KMS-11 (cell line): ENCODE measurements around the gene PARVA.

ENCODE experiments used
- H2AFZ ChIP-seq: fragments of 200-600 bp; sonication (generic); 2 replicates; pipeline ENCODE4 v1.6.1; 2016; ENCODE audit warnings: antibody characterized with exemption, mixed run types, low read depth
- H3K27ac ChIP-seq: fragments of 200-600 bp; sonication (generic); 2 replicates; pipeline ENCODE4 v1.6.1; 2016; ENCODE audit warnings: mild to moderate bottlenecking, mixed run types
- H3K27me3 ChIP-seq: fragments of 200-600 bp; sonication (generic); 2 replicates; pipeline ENCODE4 v1.6.1; 2017; ENCODE audit warnings: mild to moderate bottlenecking, low read depth, mixed run types, moderate library complexity; ENCODE audit not compliant: insufficient read depth
- H3K36me3 ChIP-seq: fragments of 200-600 bp; sonication (generic); 2 replicates; pipeline ENCODE4 v1.6.1; 2017; ENCODE audit warnings: mild to moderate bottlenecking, mixed run types; ENCODE audit not compliant: insufficient read depth
- H3K4me1 ChIP-seq: fragments of 200-600 bp; sonication (generic); 2 replicates; pipeline ENCODE4 v1.6.1; 2016; ENCODE audit warnings: mild to moderate bottlenecking, low read depth, mixed run types; ENCODE audit not compliant: poor library complexity, severe bottlenecking
- H3K4me2 ChIP-seq: fragments of 200-600 bp; sonication (generic); 2 replicates; pipeline ENCODE4 v1.7.0; 2016; ENCODE audit warnings: mild to moderate bottlenecking, mixed run types
- H3K4me3 ChIP-seq: fragments of 200-600 bp; sonication (generic); IDR thresholded peaks from 2 replicates; pipeline ENCODE4 v1.6.1; 2017; ENCODE audit warnings: low read depth, low read length, mixed read lengths; ENCODE audit not compliant: insufficient read depth
- H3K79me2 ChIP-seq: fragments of 200-600 bp; sonication (generic); 2 replicates; pipeline ENCODE4 v1.6.1; 2016; ENCODE audit warnings: low read depth, mixed run types; ENCODE audit not compliant: insufficient read depth
- H3K9ac ChIP-seq: fragments of 200-600 bp; sonication (generic); 2 replicates; pipeline ENCODE4 v1.6.1; 2016; ENCODE audit warnings: mild to moderate bottlenecking, mixed run types
- H4K20me1 ChIP-seq: fragments of 200-600 bp; sonication (generic); 2 replicates; pipeline ENCODE4 v1.6.1; 2016; ENCODE audit warnings: mild to moderate bottlenecking, mixed run types; ENCODE audit not compliant: insufficient read depth
- TF ChIP-seq, protein P1 (sequence below): fragments of 200-600 bp; sonication (generic); conservative IDR thresholded peaks from 2 replicates; pipeline ENCODE4 v1.6.1; 2017; ENCODE audit warnings: low read depth, mild to moderate bottlenecking, antibody characterized with exemption, low read length, moderate library complexity, mixed read lengths

Gene PARVA

GRCh38 chr11:12464303-12464702 lies 86.9 kb downstream of the PARVA start:
- Histone ChIP-seq H3K27me3 (no peaks in the 10 kb centered on the region), H3K27ac (no peak overlapping the region), H2AFZ (no peak overlapping the region), H3K4me1 (no peaks in the 10 kb centered on the region), H3K36me3 (no peaks in the 10 kb centered on the region), H4K20me1 (no peaks in the 10 kb centered on the region), H3K4me2 (no peak overlapping the region), H3K9ac (no peak overlapping the region), H3K4me3 (no peak overlapping the region), H3K79me2 (no peaks in the 10 kb centered on the region)
- TF ChIP-seq, protein P1, sequence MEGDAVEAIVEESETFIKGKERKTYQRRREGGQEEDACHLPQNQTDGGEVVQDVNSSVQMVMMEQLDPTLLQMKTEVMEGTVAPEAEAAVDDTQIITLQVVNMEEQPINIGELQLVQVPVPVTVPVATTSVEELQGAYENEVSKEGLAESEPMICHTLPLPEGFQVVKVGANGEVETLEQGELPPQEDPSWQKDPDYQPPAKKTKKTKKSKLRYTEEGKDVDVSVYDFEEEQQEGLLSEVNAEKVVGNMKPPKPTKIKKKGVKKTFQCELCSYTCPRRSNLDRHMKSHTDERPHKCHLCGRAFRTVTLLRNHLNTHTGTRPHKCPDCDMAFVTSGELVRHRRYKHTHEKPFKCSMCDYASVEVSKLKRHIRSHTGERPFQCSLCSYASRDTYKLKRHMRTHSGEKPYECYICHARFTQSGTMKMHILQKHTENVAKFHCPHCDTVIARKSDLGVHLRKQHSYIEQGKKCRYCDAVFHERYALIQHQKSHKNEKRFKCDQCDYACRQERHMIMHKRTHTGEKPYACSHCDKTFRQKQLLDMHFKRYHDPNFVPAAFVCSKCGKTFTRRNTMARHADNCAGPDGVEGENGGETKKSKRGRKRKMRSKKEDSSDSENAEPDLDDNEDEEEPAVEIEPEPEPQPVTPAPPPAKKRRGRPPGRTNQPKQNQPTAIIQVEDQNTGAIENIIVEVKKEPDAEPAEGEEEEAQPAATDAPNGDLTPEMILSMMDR = no peak

GRCh38 chr11:12465332-12465731 lies 88.0 kb downstream of the PARVA start:
- Histone ChIP-seq H2AFZ (no peak overlapping the region), H4K20me1 (no peaks in the 10 kb centered on the region), H3K36me3 (no peaks in the 10 kb centered on the region)

GRCh38 chr11:12467610-12468009 lies 90.2 kb downstream of the PARVA start:
- H3K4me1 ChIP-seq = no peaks in the 10 kb centered on the region
- no peaks in the 10 kb centered on the region for H4K20me1 ChIP-seq
- H2AFZ ChIP-seq = no peak overlapping the region
- H3K79me2 ChIP-seq = no peaks in the 10 kb centered on the region
- TF ChIP-seq, protein P1 = no peak
- no peak overlapping the region for H3K4me3 ChIP-seq
- no peaks in the 10 kb centered on the region for H3K27me3 ChIP-seq
- no peak overlapping the region for H3K9ac ChIP-seq
- H3K27ac ChIP-seq = no peak overlapping the region
- no peak overlapping the region for H3K4me2 ChIP-seq
- H3K36me3 ChIP-seq = no peaks in the 10 kb centered on the region

More at GRCh38 chr11:12465332-12465731, 88.0 kb downstream of the PARVA start:
- Histone ChIP-seq H3K4me1 (no peaks in the 10 kb centered on the region), H3K4me3 (no peak overlapping the region), H3K79me2 (no peaks in the 10 kb centered on the region), H3K4me2 (no peak overlapping the region), H3K27me3 (no peaks in the 10 kb centered on the region), H3K27ac (no peak overlapping the region), H3K9ac (no peak overlapping the region)
- TF ChIP-seq, protein P1 = no peak

- H3K36me3 ChIP-seq = no peaks in the 10 kb centered on the region
- no peaks in the 10 kb centered on the region for H3K79me2 ChIP-seq
These were observed 92.1 kb downstream of the PARVA start for GRCh38 chr11:12469451-12469850.

More at GRCh38 chr11:12469451-12469850, 92.1 kb downstream of the PARVA start:
- Histone ChIP-seq H3K9ac (no peak overlapping the region), H4K20me1 (no peaks in the 10 kb centered on the region), H3K4me2 (no peak overlapping the region), H3K4me1 (no peaks in the 10 kb centered on the region), H3K4me3 (no peak overlapping the region), H2AFZ (no peak overlapping the region), H3K27ac (no peak overlapping the region), H3K27me3 (no peaks in the 10 kb centered on the region)
- TF ChIP-seq, protein P1 = no peak
